HepG2 (cell line): ENCODE data around the gene CD300C. TPM values are rescaled to one million over a fixed set of nuclear protein-coding genes. Genes with fewer than 3 reads are reported as not detected.

Experiments used
- SRSF9 ChIP-seq: fragments of 200-400 bp; formaldehyde crosslinking; IDR thresholded peaks from 2 replicates; pipeline ENCODE4 v1.6.1; 2018; ENCODE audit warnings: borderline replicate concordance, mild to moderate bottlenecking, low read depth, low read length; ENCODE audit not compliant: insufficient read depth, poor library complexity, severe bottlenecking
- TP53 ChIP-seq: sonication (generic); formaldehyde crosslinking; conservative IDR thresholded peaks from 2 replicates; pipeline ENCODE4 v1.4.0; 2020; ENCODE audit warnings: missing genetic modification reagents
- ZNF224 ChIP-seq: sonication (generic); formaldehyde crosslinking; IDR thresholded peaks from 2 replicates; pipeline ENCODE4 v1.5.0; 2020; ENCODE audit warnings: mild to moderate bottlenecking, missing genetic modification reagents
- polyA plus RNA-seq, 8 experiments: library from polyadenylated mRNA; depleted of rRNA in 3 of 8; stranded (reverse) in 7 of 8; unstranded in 1 of 8; fragments of >200 nt; fragmentation: Illumina TruSeq in 4 of 8; extraction: Trizol in 4 of 8; gene quantifications; 2 replicates each; pipeline versions ENCODE4 v1.2.1 to v1.2.3, GENCODE V29; 2011 to 2016; ENCODE audit warnings: low read depth in 4 of 8, missing spikeins in 1 of 8, mixed read lengths in 1 of 8; ENCODE audit not compliant: insufficient read depth in 1 of 8
- total RNA-seq, 5 experiments: library from RNA; depleted of rRNA; stranded (reverse); fragments of >200 nt; fragmentation: Illumina TruSeq; extraction: Trizol; gene quantifications; 2 replicates each; pipeline ENCODE4 v1.2.3, GENCODE V29; 2016; ENCODE audit warnings: low read depth in 1 of 5
- TF ChIP-seq, protein P1 (sequence below), 2 experiments: IDR thresholded peaks; 2 replicates each; pipeline ENCODE4 v1.6.1; 2011 to 2012; ENCODE audit warnings: low read length in 2 of 2, borderline replicate concordance in 1 of 2, low read depth in 1 of 2, mild to moderate bottlenecking in 1 of 2, moderate library complexity in 1 of 2
- TF ChIP-seq, protein P2 (sequence below): sonication (generic); formaldehyde crosslinking; IDR thresholded peaks from 2 replicates; pipeline ENCODE4 v1.4.0; 2020; ENCODE audit warnings: missing genetic modification reagents, borderline replicate concordance
- TF ChIP-seq, protein P3 (sequence below): sonication (generic); formaldehyde crosslinking; IDR thresholded peaks from 2 replicates; pipeline ENCODE4 v1.8.1; 2023; ENCODE audit warnings: mild to moderate bottlenecking, missing genetic modification reagents
- TF ChIP-seq, protein P4 (sequence below): sonication (generic); formaldehyde crosslinking; conservative IDR thresholded peaks from 2 replicates; pipeline ENCODE4 v1.8.0; 2022; ENCODE audit warnings: missing genetic modification reagents

CD300C gene
- total and polyA plus RNA-seq, 2 of the 13 experiments (the other 11 are each of a cell fraction or from before 2014, with no cell fraction given) = not detected

DNA sequence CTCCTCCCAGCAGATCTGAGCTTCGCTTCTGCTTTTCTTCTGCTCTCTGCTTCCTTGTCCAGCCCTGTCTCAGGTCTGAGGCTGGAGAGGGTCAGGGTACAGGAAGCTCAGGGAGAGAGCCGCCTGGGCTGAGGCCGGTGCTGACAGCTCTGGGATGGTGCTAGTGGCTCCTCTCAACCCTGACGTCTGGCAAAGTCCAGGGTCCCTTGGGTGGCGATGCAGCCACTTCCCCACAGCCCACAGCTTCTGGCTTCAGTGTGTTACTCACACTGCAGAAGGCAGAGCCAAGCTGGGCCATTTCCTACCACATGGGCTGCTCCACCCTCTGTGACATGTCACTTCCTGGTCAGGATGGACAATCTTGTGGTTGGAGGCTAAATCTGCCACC, at the start of gene CD300C (continued):
- TF ChIP-seq SRSF9 = no peak
- no peak for TF ChIP-seq ZNF224
- TF ChIP-seq TP53 (CRISPR knock-in tag) = no peak
- TF ChIP-seq, protein P1, sequence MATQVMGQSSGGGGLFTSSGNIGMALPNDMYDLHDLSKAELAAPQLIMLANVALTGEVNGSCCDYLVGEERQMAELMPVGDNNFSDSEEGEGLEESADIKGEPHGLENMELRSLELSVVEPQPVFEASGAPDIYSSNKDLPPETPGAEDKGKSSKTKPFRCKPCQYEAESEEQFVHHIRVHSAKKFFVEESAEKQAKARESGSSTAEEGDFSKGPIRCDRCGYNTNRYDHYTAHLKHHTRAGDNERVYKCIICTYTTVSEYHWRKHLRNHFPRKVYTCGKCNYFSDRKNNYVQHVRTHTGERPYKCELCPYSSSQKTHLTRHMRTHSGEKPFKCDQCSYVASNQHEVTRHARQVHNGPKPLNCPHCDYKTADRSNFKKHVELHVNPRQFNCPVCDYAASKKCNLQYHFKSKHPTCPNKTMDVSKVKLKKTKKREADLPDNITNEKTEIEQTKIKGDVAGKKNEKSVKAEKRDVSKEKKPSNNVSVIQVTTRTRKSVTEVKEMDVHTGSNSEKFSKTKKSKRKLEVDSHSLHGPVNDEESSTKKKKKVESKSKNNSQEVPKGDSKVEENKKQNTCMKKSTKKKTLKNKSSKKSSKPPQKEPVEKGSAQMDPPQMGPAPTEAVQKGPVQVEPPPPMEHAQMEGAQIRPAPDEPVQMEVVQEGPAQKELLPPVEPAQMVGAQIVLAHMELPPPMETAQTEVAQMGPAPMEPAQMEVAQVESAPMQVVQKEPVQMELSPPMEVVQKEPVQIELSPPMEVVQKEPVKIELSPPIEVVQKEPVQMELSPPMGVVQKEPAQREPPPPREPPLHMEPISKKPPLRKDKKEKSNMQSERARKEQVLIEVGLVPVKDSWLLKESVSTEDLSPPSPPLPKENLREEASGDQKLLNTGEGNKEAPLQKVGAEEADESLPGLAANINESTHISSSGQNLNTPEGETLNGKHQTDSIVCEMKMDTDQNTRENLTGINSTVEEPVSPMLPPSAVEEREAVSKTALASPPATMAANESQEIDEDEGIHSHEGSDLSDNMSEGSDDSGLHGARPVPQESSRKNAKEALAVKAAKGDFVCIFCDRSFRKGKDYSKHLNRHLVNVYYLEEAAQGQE (IDR thresholded peaks at IDR 0.05; ENCODE audit: borderline replicate concordance in 1 of 2, low read depth in 1 of 2, low read length in 2 of 2) = no peak
- TF ChIP-seq, protein P2, sequence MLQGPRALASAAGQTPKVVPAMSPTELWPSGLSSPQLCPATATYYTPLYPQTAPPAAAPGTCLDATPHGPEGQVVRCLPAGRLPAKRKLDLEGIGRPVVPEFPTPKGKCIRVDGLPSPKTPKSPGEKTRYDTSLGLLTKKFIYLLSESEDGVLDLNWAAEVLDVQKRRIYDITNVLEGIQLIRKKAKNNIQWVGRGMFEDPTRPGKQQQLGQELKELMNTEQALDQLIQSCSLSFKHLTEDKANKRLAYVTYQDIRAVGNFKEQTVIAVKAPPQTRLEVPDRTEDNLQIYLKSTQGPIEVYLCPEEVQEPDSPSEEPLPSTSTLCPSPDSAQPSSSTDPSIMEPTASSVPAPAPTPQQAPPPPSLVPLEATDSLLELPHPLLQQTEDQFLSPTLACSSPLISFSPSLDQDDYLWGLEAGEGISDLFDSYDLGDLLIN (CRISPR knock-in tag) = no peak
- TF ChIP-seq, protein P3, sequence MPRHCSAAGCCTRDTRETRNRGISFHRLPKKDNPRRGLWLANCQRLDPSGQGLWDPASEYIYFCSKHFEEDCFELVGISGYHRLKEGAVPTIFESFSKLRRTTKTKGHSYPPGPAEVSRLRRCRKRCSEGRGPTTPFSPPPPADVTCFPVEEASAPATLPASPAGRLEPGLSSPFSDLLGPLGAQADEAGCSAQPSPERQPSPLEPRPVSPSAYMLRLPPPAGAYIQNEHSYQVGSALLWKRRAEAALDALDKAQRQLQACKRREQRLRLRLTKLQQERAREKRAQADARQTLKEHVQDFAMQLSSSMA = no peak
- TF ChIP-seq, protein P4, sequence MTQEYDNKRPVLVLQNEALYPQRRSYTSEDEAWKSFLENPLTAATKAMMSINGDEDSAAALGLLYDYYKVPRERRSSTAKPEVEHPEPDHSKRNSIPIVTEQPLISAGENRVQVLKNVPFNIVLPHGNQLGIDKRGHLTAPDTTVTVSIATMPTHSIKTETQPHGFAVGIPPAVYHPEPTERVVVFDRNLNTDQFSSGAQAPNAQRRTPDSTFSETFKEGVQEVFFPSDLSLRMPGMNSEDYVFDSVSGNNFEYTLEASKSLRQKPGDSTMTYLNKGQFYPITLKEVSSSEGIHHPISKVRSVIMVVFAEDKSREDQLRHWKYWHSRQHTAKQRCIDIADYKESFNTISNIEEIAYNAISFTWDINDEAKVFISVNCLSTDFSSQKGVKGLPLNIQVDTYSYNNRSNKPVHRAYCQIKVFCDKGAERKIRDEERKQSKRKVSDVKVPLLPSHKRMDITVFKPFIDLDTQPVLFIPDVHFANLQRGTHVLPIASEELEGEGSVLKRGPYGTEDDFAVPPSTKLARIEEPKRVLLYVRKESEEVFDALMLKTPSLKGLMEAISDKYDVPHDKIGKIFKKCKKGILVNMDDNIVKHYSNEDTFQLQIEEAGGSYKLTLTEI = no peak
